Measurements from ENCODE around the gene RASL11A.

- TF ChIP-seq POLR2A (IDR thresholded peaks at IDR 0.05) (no peak), CTCF (IDR thresholded peaks at IDR 0.05) (no peak)
Observed at GRCh38 chr13:27313770-27314169, 43.1 kb downstream of the RASL11A start.

Measured in heart left ventricle (tissue), 13 donors.